ENCODE measurements around the gene DIPK1A.

The DIPK1A gene

GRCh38 chr1:92831762-92832536 is 129.3 kb downstream of the DIPK1A start, which contains the start of gene RPL5:
TSS of gene RPL5 (plus strand) at chr1:92832040. CDS start at chr1:92832115, 75 bp downstream.
- peak; percentile 91 for DNase-seq (ENCODE audit: insufficient read length)
- TF ChIP-seq POLR2A (IDR thresholded peaks at IDR 0.05; ENCODE audit: low read depth, low read length) = peak; percentile 99
- TF ChIP-seq TAF1 (IDR thresholded peaks at IDR 0.05; ENCODE audit: borderline replicate concordance, low read depth, low read length) = peak; percentile 99
- peak; percentile 100 for TF ChIP-seq POLR2AphosphoS5 (IDR thresholded peaks at IDR 0.05; ENCODE audit: low read depth, low read length)
- peak; percentile 99 for FAIRE-seq

DNA sequence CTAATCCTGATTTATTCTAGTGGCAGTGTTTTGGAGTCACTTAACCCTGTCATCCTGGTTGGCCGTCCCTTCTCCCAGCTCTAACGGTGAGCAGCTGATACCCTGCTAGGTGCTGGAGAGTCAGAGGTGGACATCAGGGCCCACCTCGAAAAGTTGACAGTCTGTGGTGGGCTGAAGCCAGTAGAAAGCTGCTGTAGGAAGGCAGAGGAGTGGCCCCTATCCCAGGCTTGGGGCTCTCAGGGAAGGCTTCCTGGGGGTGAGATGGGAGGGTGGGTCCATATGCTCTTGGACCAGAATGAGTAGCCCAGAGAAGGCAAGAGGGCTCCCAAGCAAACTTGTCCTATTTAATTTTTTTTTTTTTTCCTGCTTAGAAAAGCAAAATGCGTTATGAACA is 129.9 kb downstream of the DIPK1A start:
- no peak for TF ChIP-seq POLR2AphosphoS5 (IDR thresholded peaks at IDR 0.05; ENCODE audit: low read depth, low read length)
- TF ChIP-seq TAF1 (IDR thresholded peaks at IDR 0.05; ENCODE audit: borderline replicate concordance, low read depth, low read length) = no peak
- TF ChIP-seq POLR2A (IDR thresholded peaks at IDR 0.05; ENCODE audit: low read depth, low read length) = no peak
- FAIRE-seq (no peak), DNase-seq (ENCODE audit: insufficient read length) (no peak)

GRCh38 chr1:92826792-92827191 is 134.5 kb downstream of the DIPK1A start:
- DNase-seq (ENCODE audit: insufficient read length) (no peak), FAIRE-seq (no peak)
- TF ChIP-seq POLR2AphosphoS5 (IDR thresholded peaks at IDR 0.05; ENCODE audit: low read depth, low read length) (no peak), POLR2A (IDR thresholded peaks at IDR 0.05; ENCODE audit: low read depth, low read length) (no peak), TAF1 (IDR thresholded peaks at IDR 0.05; ENCODE audit: borderline replicate concordance, low read depth, low read length) (no peak)

GRCh38 chr1:92822879-92823278 is 138.4 kb downstream of the DIPK1A start:
- DNase-seq (ENCODE audit: insufficient read length) (no peak), FAIRE-seq (no peak)
- no peak for TF ChIP-seq POLR2AphosphoS5 (IDR thresholded peaks at IDR 0.05; ENCODE audit: low read depth, low read length)
- TF ChIP-seq TAF1 (IDR thresholded peaks at IDR 0.05; ENCODE audit: borderline replicate concordance, low read depth, low read length) = no peak
- TF ChIP-seq POLR2A (IDR thresholded peaks at IDR 0.05; ENCODE audit: low read depth, low read length) = no peak

GRCh38 chr1:92820551-92820950 is 140.7 kb downstream of the DIPK1A start:
- DNase-seq (ENCODE audit: insufficient read length) (no peak), FAIRE-seq (no peak)
- TF ChIP-seq POLR2AphosphoS5 (IDR thresholded peaks at IDR 0.05; ENCODE audit: low read depth, low read length) (no peak), TAF1 (IDR thresholded peaks at IDR 0.05; ENCODE audit: borderline replicate concordance, low read depth, low read length) (no peak), POLR2A (IDR thresholded peaks at IDR 0.05; ENCODE audit: low read depth, low read length) (no peak)

- FAIRE-seq (no peak), DNase-seq (ENCODE audit: insufficient read length) (no peak)
Observed at GRCh38 chr1:92820024-92820423, 141.2 kb downstream of the DIPK1A start.

DNA sequence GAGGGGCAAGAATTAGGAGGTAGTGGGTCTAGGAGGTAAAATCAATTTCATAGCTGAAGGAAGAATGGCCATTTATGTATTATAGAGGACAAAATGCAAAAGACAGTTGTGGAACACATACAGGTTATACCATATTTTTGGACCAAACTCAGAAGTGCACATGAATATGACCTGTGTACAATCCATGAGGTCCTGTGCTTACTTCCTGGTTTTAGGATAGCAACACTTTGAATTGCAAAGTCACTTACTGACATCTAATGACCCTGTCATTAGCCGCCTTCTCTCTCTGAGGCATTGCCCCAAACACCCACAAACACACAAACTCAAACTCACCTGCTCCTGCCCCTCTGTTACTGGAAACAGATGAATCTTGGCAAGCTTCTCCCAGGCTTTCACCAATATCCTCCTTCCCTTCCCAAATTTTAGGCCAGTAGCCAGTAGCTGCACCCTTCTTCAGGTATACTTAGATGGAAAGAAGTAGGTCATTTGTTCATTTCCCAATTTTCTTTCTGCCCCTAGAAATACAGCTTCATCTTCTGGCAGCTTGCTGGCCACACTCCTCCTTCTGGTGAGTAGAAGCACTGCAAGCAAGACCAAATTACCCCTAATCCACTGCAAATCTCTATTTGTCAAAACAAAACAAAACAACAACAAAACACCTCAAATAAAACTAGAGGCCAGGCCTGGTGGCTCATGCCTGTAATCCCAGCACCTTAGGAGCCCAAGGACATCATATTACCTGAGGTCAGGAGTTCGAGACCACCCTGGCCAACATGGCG is 143.1 kb downstream of the DIPK1A start:
- DNase-seq (ENCODE audit: insufficient read length) = no peak
- no peak for TF ChIP-seq POLR2A (IDR thresholded peaks at IDR 0.05; ENCODE audit: low read depth, low read length)
- no peak for TF ChIP-seq TAF1 (IDR thresholded peaks at IDR 0.05; ENCODE audit: borderline replicate concordance, low read depth, low read length)
- no peak for TF ChIP-seq POLR2AphosphoS5 (IDR thresholded peaks at IDR 0.05; ENCODE audit: low read depth, low read length)
- peak; percentile 78 for FAIRE-seq

More at GRCh38 chr1:92820024-92820423, 141.2 kb downstream of the DIPK1A start:
- TF ChIP-seq TAF1 (IDR thresholded peaks at IDR 0.05; ENCODE audit: borderline replicate concordance, low read depth, low read length) (no peak), POLR2A (IDR thresholded peaks at IDR 0.05; ENCODE audit: low read depth, low read length) (no peak), POLR2AphosphoS5 (IDR thresholded peaks at IDR 0.05; ENCODE audit: low read depth, low read length) (no peak)

DNA sequence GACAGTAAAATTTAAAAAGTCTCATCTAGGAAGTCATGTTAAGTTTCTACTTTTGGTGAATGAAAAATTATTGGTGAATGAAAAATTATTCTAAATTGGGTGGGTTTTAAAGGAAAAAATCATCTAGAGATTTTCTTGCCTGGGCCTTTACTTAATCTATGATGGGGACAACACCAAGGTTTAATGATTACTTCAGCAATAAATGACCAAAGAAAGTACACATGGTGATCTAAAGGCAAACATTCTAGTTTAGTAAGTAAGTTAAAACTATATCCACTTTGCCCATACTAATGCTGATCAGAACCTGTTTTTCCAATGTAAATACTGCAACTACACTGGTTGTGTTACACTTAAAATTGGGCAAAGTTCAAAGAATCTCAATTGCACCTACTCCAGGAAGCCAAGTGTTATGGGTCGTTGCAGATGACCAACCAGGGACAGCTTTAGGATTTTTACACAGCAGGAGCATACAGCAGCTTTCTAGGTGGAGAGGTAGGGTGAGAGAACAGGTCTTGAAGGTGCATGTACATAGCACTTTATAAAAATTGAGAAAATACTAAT is 144.0 kb downstream of the DIPK1A start:
- FAIRE-seq (no peak), DNase-seq (ENCODE audit: insufficient read length) (no peak)
- TF ChIP-seq POLR2A (IDR thresholded peaks at IDR 0.05; ENCODE audit: low read depth, low read length) = no peak
- no peak for TF ChIP-seq POLR2AphosphoS5 (IDR thresholded peaks at IDR 0.05; ENCODE audit: low read depth, low read length)
- TF ChIP-seq TAF1 (IDR thresholded peaks at IDR 0.05; ENCODE audit: borderline replicate concordance, low read depth, low read length) = no peak

GRCh38 chr1:92816732-92817131 is 144.5 kb downstream of the DIPK1A start:
- TF ChIP-seq POLR2AphosphoS5 (IDR thresholded peaks at IDR 0.05; ENCODE audit: low read depth, low read length) (no peak), POLR2A (IDR thresholded peaks at IDR 0.05; ENCODE audit: low read depth, low read length) (no peak), TAF1 (IDR thresholded peaks at IDR 0.05; ENCODE audit: borderline replicate concordance, low read depth, low read length) (no peak)
- DNase-seq (ENCODE audit: insufficient read length) = no peak
- FAIRE-seq = no peak

DNA sequence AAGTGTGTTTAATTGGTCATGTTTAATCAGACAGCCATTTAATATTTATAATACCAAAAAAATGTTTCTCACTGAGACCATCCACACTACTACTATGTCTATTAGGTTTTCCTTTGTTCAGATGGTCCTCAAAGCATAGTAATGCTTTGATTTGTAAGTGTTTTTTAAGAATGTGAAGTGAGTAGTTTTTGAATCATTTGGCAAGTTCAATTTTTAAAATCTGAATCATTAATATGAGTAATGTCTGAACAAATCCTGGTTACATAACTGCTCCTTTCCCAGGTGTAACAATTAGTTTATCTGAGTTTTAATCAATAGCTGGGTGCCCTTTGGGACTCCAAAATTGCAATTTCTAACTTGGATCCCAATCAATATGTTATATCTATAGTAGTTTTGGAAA is 152.9 kb downstream of the DIPK1A start:
- DNase-seq (ENCODE audit: insufficient read length) (no peak), FAIRE-seq (no peak)
- TF ChIP-seq TAF1 (IDR thresholded peaks at IDR 0.05; ENCODE audit: borderline replicate concordance, low read depth, low read length) (no peak), POLR2AphosphoS5 (IDR thresholded peaks at IDR 0.05; ENCODE audit: low read depth, low read length) (no peak), POLR2A (IDR thresholded peaks at IDR 0.05; ENCODE audit: low read depth, low read length) (no peak)

DNA sequence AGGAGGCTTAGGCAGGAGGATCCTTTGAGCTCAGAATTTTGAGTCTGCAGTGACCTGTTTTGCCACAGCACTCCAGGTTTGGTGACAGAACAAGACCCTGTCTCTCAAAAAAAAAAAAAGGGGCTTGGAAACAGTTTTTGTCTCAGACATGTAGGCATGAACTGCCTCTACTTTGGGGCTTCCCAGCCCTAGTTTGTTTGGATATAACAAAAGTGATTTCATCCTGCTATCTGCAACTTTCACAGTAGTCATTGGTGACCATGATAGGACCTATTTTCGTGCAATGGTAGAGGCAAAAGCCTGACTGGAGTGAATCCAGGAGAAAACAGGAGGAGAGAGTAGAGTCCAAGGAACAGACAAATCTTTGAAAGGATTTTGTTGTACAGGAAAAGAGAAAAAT is 156.0 kb downstream of the DIPK1A start:
- no peak for TF ChIP-seq POLR2AphosphoS5 (IDR thresholded peaks at IDR 0.05; ENCODE audit: low read depth, low read length)
- TF ChIP-seq TAF1 (IDR thresholded peaks at IDR 0.05; ENCODE audit: borderline replicate concordance, low read depth, low read length) = no peak
- no peak for TF ChIP-seq POLR2A (IDR thresholded peaks at IDR 0.05; ENCODE audit: low read depth, low read length)
- FAIRE-seq = no peak
- DNase-seq (ENCODE audit: insufficient read length) = no peak
